PFSK-1 (cell line): ENCODE measurements around the gene TECTA.

Experiments used
- POLR2AphosphoS5 ChIP-seq: IDR thresholded peaks from 2 replicates; pipeline ENCODE4 v1.6.1; 2012; ENCODE audit warnings: low read depth, mild to moderate bottlenecking, control low read depth, low read length, moderate library complexity
- SIN3A ChIP-seq: IDR thresholded peaks from 2 replicates; pipeline ENCODE4 v1.6.1; 2012; ENCODE audit warnings: mild to moderate bottlenecking, low read length, moderate library complexity, borderline replicate concordance; ENCODE audit not compliant: insufficient read depth
- TAF1 ChIP-seq: IDR thresholded peaks from 2 replicates; pipeline ENCODE4 v1.6.1; 2012; ENCODE audit warnings: low read length, control low read depth, borderline replicate concordance; ENCODE audit not compliant: insufficient read depth
- TF ChIP-seq, protein P1 (sequence below), 2 experiments: IDR thresholded peaks; 2 replicates each; pipeline versions ENCODE4 v1.6.1 to v1.8.0; 2011 to 2012; ENCODE audit warnings: low read depth in 2 of 2, low read length in 2 of 2, control low read depth in 1 of 2, inconsistent platforms in 1 of 2, mild to moderate bottlenecking in 1 of 2, moderate library complexity in 1 of 2; ENCODE audit not compliant: insufficient read depth in 1 of 2

DNA sequence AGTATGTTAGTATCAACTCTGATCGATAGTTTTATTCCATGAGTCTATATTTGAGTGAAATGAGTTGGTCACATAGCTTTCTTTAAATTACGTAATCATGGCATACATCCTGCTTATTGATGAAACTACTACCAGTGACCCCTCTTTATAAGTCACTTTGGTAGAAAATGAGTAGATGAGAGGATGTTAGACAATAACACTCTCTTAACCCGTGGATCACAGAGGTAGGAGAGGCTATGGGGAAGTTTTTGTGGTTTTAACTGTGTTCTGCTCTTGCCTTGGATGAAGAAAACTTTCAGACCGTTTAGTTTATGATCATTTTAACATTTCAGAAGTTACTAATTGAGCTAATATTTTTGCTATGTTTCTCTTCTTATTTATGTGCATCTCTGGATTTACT lies 43.1 kb upstream of the TECTA start:
- no peak for TF ChIP-seq POLR2AphosphoS5
- no peak for TF ChIP-seq SIN3A
- TF ChIP-seq, protein P1, sequence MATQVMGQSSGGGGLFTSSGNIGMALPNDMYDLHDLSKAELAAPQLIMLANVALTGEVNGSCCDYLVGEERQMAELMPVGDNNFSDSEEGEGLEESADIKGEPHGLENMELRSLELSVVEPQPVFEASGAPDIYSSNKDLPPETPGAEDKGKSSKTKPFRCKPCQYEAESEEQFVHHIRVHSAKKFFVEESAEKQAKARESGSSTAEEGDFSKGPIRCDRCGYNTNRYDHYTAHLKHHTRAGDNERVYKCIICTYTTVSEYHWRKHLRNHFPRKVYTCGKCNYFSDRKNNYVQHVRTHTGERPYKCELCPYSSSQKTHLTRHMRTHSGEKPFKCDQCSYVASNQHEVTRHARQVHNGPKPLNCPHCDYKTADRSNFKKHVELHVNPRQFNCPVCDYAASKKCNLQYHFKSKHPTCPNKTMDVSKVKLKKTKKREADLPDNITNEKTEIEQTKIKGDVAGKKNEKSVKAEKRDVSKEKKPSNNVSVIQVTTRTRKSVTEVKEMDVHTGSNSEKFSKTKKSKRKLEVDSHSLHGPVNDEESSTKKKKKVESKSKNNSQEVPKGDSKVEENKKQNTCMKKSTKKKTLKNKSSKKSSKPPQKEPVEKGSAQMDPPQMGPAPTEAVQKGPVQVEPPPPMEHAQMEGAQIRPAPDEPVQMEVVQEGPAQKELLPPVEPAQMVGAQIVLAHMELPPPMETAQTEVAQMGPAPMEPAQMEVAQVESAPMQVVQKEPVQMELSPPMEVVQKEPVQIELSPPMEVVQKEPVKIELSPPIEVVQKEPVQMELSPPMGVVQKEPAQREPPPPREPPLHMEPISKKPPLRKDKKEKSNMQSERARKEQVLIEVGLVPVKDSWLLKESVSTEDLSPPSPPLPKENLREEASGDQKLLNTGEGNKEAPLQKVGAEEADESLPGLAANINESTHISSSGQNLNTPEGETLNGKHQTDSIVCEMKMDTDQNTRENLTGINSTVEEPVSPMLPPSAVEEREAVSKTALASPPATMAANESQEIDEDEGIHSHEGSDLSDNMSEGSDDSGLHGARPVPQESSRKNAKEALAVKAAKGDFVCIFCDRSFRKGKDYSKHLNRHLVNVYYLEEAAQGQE (IDR thresholded peaks at IDR 0.05; ENCODE audit: insufficient read depth in 1 of 2, low read depth in 2 of 2, low read length in 2 of 2): no peak
- TF ChIP-seq TAF1: no peak
